ENCODE data around the gene PVALEF. TPM values are rescaled to one million over a fixed set of nuclear protein-coding genes. Genes with fewer than 3 reads are reported as not detected.

The PVALEF gene
- total and polyA plus RNA-seq, 2 donors (not counting 3 experiments of a cell fraction or from before 2014, with no cell fraction given) = not detected

DNA sequence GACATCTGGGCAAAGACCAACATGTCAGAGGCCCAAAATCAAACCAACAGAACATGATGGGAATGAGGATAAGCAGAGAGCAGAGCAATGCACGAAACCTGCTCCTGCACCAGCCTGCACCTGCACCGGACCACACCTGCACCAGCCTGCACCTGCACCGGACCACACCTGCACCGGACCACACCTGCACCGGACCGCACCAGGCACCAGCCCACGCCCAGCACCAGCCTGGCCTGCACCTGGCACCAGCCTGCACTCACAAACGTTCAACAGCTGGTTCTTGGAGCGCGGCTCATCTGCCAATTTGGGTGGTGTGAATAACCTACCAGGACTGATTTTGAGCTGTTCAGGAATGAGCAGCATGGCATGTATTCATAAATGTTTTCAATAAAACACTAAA, 39.3 kb downstream of the PVALEF start:
- Histone ChIP-seq H4K20me1 (replicated peaks; ENCODE audit: control insufficient read depth, extremely low read depth, insufficient read depth, low read length) (no peaks in the 10 kb centered on the region), H3K9me3 (replicated peaks; ENCODE audit: control insufficient read depth, insufficient read depth, low read length) (no peaks in the 10 kb centered on the region), H2AFZ (ENCODE audit: low read depth, low read length) (no peak overlapping the region), H3K4me2 (ENCODE audit: insufficient read depth, low read length) (no peak overlapping the region), H3K27ac (ENCODE audit: insufficient read depth, low read depth, low read length) (no peak overlapping the region), H3K36me3 (ENCODE audit: control insufficient read depth in 2 of 2, extremely low read depth in 1 of 2, insufficient read depth in 2 of 2, low read length in 2 of 2) (peaks cover 0 to 4% of the 10 kb centered on the region in 2 experiments), H3K4me1 (ENCODE audit: control insufficient read depth, extremely low read depth, insufficient read depth, low read length) (no peaks in the 10 kb centered on the region), H3K79me2 (ENCODE audit: control insufficient read depth, insufficient read depth, low read length) (no peaks in the 10 kb centered on the region), H3K27me3 (ENCODE audit: control insufficient read depth in 2 of 2, insufficient read depth in 2 of 2, low read length in 2 of 2) (no peaks in the 10 kb centered on the region), H3K4me3 (replicated peaks in 1 of 3; ENCODE audit: insufficient read depth in 1 of 3, low read depth in 1 of 3, low read length in 3 of 3) (no peak overlapping the region), H3K9ac (replicated peaks; ENCODE audit: extremely low read depth, insufficient read depth, low read length) (no peak overlapping the region), H3K9me1 (replicated peaks; ENCODE audit: control insufficient read depth, extremely low read depth, insufficient read depth, low read length) (no peaks in the 10 kb centered on the region)
- DNase-seq (ENCODE audit: low read depth, low spot score) (no peak), FAIRE-seq (no peak)
- POLR2A ChIA-PET = no interaction called here
- dilution Hi-C loops (cut with MboI; ENCODE audit: extremely low pct_ligation_motif_present, low sequenced_read_pairs) = no loop called here
- BruUV-seq (replicated peaks) = no TSS peak
- TF ChIP-seq, protein P1, sequence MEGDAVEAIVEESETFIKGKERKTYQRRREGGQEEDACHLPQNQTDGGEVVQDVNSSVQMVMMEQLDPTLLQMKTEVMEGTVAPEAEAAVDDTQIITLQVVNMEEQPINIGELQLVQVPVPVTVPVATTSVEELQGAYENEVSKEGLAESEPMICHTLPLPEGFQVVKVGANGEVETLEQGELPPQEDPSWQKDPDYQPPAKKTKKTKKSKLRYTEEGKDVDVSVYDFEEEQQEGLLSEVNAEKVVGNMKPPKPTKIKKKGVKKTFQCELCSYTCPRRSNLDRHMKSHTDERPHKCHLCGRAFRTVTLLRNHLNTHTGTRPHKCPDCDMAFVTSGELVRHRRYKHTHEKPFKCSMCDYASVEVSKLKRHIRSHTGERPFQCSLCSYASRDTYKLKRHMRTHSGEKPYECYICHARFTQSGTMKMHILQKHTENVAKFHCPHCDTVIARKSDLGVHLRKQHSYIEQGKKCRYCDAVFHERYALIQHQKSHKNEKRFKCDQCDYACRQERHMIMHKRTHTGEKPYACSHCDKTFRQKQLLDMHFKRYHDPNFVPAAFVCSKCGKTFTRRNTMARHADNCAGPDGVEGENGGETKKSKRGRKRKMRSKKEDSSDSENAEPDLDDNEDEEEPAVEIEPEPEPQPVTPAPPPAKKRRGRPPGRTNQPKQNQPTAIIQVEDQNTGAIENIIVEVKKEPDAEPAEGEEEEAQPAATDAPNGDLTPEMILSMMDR (IDR thresholded peaks at IDR 0.05; ENCODE audit: extremely low read depth in 1 of 2, insufficient read depth in 1 of 2, low read depth in 1 of 2, low read length in 2 of 2) = no peak
- TF ChIP-seq, protein P2, sequence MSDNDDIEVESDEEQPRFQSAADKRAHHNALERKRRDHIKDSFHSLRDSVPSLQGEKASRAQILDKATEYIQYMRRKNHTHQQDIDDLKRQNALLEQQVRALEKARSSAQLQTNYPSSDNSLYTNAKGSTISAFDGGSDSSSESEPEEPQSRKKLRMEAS (IDR thresholded peaks at IDR 0.05; ENCODE audit: insufficient read depth, insufficient read length) = no peak
- TF ChIP-seq POLR2AphosphoS5 (IDR thresholded peaks at IDR 0.05; ENCODE audit: insufficient read depth, low read depth, low read length) (no peak), FOS (IDR thresholded peaks at IDR 0.05; ENCODE audit: borderline replicate concordance, insufficient read depth, low read length) (no peak), MYC (IDR thresholded peaks at IDR 0.05; ENCODE audit: low read depth, low read length) (no peak), JUN (IDR thresholded peaks at IDR 0.05; ENCODE audit: borderline replicate concordance, insufficient read depth, insufficient read length, low read depth) (no peak), GATA2 (IDR thresholded peaks at IDR 0.05; ENCODE audit: insufficient read depth, insufficient read length, low read depth, low read length) (no peak), EZH2 (IDR thresholded peaks at IDR 0.05; ENCODE audit: borderline replicate concordance, low read depth, low read length, severe bottlenecking) (no peak), POLR2A (IDR thresholded peaks at IDR 0.05; ENCODE audit: low read depth, low read length) (no peak)
- intact Hi-C loops (cut with micrococcal nuclease) = no loop called here
- CTCF ChIA-PET = interaction anchor here (2.4 kb wide), 1 partner anchor 62 kb away, joined by 12 read pairs; no protein-coding TSS in a partner anchor
